GM10266 (cell line): Measurements from ENCODE around the gene CSRP3.

ENCODE experiments used
- DNase-seq: peaks from one replicate; pipeline ENCODE4 v3.0.0; 2012; ENCODE audit errors: extremely low spot score
- CTCF ChIP-seq: IDR thresholded peaks from 2 replicates; pipeline ENCODE4 v1.5.1; 2012; ENCODE audit warnings: mild to moderate bottlenecking, low read depth; ENCODE audit not compliant: control insufficient read depth, insufficient read depth; ENCODE audit errors: missing control alignments

Gene CSRP3

GRCh38 chr11:19185516-19186052, 16.2 kb downstream of the CSRP3 start:
- TF ChIP-seq CTCF, result no peak

GRCh38 chr11:19185036-19185435, 16.7 kb downstream of the CSRP3 start:
- no peak for TF ChIP-seq CTCF
- no peak for DNase-seq

More at GRCh38 chr11:19185516-19186052, 16.2 kb downstream of the CSRP3 start:
- DNase-seq, result no peak

- no peak for DNase-seq
Observed at GRCh38 chr11:19183646-19184045, 18.1 kb downstream of the CSRP3 start.

GRCh38 chr11:19181531-19182261, 20.1 kb downstream of the CSRP3 start:
- DNase-seq, result no peak
- no peak for TF ChIP-seq CTCF

More at GRCh38 chr11:19183646-19184045, 18.1 kb downstream of the CSRP3 start:
- no peak for TF ChIP-seq CTCF

- no peak for TF ChIP-seq CTCF
- DNase-seq, result no peak
Observed at GRCh38 chr11:19176629-19177186, 25.1 kb downstream of the CSRP3 start.

- DNase-seq, result no peak
- TF ChIP-seq CTCF, result no peak
Observed at GRCh38 chr11:19173964-19174638, 27.7 kb downstream of the CSRP3 start.
